OCI-LY3 (cell line): ENCODE measurements around the gene MAP2K6.

Experiments
- H2AFZ ChIP-seq: fragments of 200-600, 300-600 bp; shearing (Covaris generic); 2 replicates; pipeline ENCODE4 v1.6.0; 2014; ENCODE audit warnings: antibody characterized with exemption, low read depth, low read length
- H3K27ac ChIP-seq: fragments of 200-600, 300-600 bp; sonication (generic); 2 replicates; pipeline ENCODE4 v1.5.1; 2014; ENCODE audit warnings: mild to moderate bottlenecking, low read length, moderate library complexity, mixed read lengths
- H3K27me3 ChIP-seq: fragments of 200-600, 300-600 bp; sonication (generic); 2 replicates; pipeline ENCODE4 v1.6.1; 2014; ENCODE audit warnings: low read depth, low read length, mixed read lengths
- H3K36me3 ChIP-seq: fragments of 200-600, 300-600 bp; sonication (generic); replicated peaks from 2 replicates; pipeline ENCODE3; 2014; ENCODE audit warnings: low read depth, low read length, mixed read lengths
- H3K4me1 ChIP-seq: fragments of 300-600, 200-600 bp; sonication (generic); 2 replicates; pipeline ENCODE4 v1.6.1; 2014; ENCODE audit warnings: low read length, mixed read lengths
- H3K4me2 ChIP-seq: fragments of 200-600, 300-600 bp; sonication (generic); 2 replicates; pipeline ENCODE4 v1.6.1; 2014; ENCODE audit warnings: low read length, mixed read lengths
- H3K4me3 ChIP-seq: fragments of 300-600, 200-600 bp; sonication (generic); 2 replicates; pipeline ENCODE4 v1.5.1; 2014; ENCODE audit warnings: antibody characterized with exemption, mild to moderate bottlenecking, low read length, moderate library complexity
- H3K79me2 ChIP-seq: fragments of 300-600, 200-600 bp; shearing (Covaris generic); 2 replicates; pipeline ENCODE4 v1.6.1; 2014; ENCODE audit warnings: mild to moderate bottlenecking, low read length, mixed read lengths
- H3K9ac ChIP-seq: fragments of 300-600, 200-600 bp; shearing (Covaris generic); 2 replicates; pipeline ENCODE4 v1.6.0; 2014; ENCODE audit warnings: mild to moderate bottlenecking, low read length, moderate library complexity
- H3K9me3 ChIP-seq: fragments of 200-600, 300-600 bp; shearing (Covaris generic); 2 replicates; pipeline ENCODE4 v1.6.1; 2014; ENCODE audit warnings: low read length, mixed read lengths; ENCODE audit not compliant: insufficient read depth
- H4K20me1 ChIP-seq: fragments of 200-600, 300-600 bp; sonication (generic); 2 replicates; pipeline ENCODE4 v1.6.1; 2016; ENCODE audit warnings: low read length, mixed read lengths; ENCODE audit not compliant: insufficient read depth
- CTCF ChIP-seq: fragments of 200-600, 300-600 bp; sonication (generic); IDR thresholded peaks from 2 replicates; pipeline ENCODE4 v1.5.1; 2014; ENCODE audit warnings: antibody characterized with exemption, low read length, low read depth
- EZH2phosphoT487 ChIP-seq: fragments of 200-600 bp; shearing (Covaris generic); IDR thresholded peaks from 2 replicates; pipeline ENCODE4 v1.6.1; 2018; ENCODE audit warnings: antibody characterized with exemption, mixed run types, low read depth

The MAP2K6 gene

GRCh38 chr17:69574257-69575197, 160.0 kb downstream of the MAP2K6 start:
- Histone ChIP-seq H3K9me3 (no peaks in the 10 kb centered on the region), H3K27me3 (no peaks in the 10 kb centered on the region), H3K4me2 (peak overlapping the region; percentile 13), H3K4me3 (no peak overlapping the region), H3K27ac (no peak overlapping the region), H3K79me2 (no peaks in the 10 kb centered on the region), H3K4me1 (peaks cover 13% of the 10 kb centered on the region), H3K36me3 (no peaks in the 10 kb centered on the region), H4K20me1 (no peaks in the 10 kb centered on the region), H2AFZ (no peak overlapping the region), H3K9ac (no peak overlapping the region)
- no peak for TF ChIP-seq EZH2phosphoT487
- TF ChIP-seq CTCF, result no peak

- Histone ChIP-seq H3K36me3 (no peaks in the 10 kb centered on the region), H3K27me3 (peaks cover 7% of the 10 kb centered on the region; the same call in 1 of the 2 replicates), H4K20me1 (no peaks in the 10 kb centered on the region), H3K79me2 (no peaks in the 10 kb centered on the region), H3K4me2 (peak overlapping the region; percentile 13), H3K27ac (no peak overlapping the region), H3K4me1 (peaks cover 13% of the 10 kb centered on the region), H2AFZ (no peak overlapping the region), H3K9ac (no peak overlapping the region), H3K9me3 (no peaks in the 10 kb centered on the region), H3K4me3 (no peak overlapping the region)
- TF ChIP-seq EZH2phosphoT487 (no peak), CTCF (no peak)
Observed at GRCh38 chr17:69575346-69575761, 160.9 kb downstream of the MAP2K6 start.

GRCh38 chr17:69577098-69577497, 162.6 kb downstream of the MAP2K6 start:
- no peak overlapping the region for H3K9ac ChIP-seq
- H3K27ac ChIP-seq, result no peak overlapping the region
- H3K79me2 ChIP-seq, result no peaks in the 10 kb centered on the region
- H3K4me2 ChIP-seq, result no peak overlapping the region
- peaks cover 16% of the 10 kb centered on the region for H3K4me1 ChIP-seq
- H3K9me3 ChIP-seq, result no peaks in the 10 kb centered on the region
- peaks cover 11% of the 10 kb centered on the region; the same call in 1 of the 2 replicates for H3K27me3 ChIP-seq
- no peaks in the 10 kb centered on the region for H3K36me3 ChIP-seq
- H2AFZ ChIP-seq, result no peak overlapping the region
- no peaks in the 10 kb centered on the region for H4K20me1 ChIP-seq
- H3K4me3 ChIP-seq, result no peak overlapping the region
- TF ChIP-seq EZH2phosphoT487, result no peak
- no peak for TF ChIP-seq CTCF

GRCh38 chr17:69578385-69578936, 164.0 kb downstream of the MAP2K6 start:
- Histone ChIP-seq H3K4me2 (no peak overlapping the region), H2AFZ (no peak overlapping the region), H3K36me3 (no peaks in the 10 kb centered on the region), H3K4me1 (peaks cover 16% of the 10 kb centered on the region), H3K4me3 (no peak overlapping the region), H4K20me1 (no peaks in the 10 kb centered on the region), H3K79me2 (no peaks in the 10 kb centered on the region), H3K27ac (no peak overlapping the region), H3K9ac (no peak overlapping the region), H3K27me3 (peaks cover 13% of the 10 kb centered on the region; the same call in 1 of the 2 replicates), H3K9me3 (no peaks in the 10 kb centered on the region)
- TF ChIP-seq CTCF (no peak), EZH2phosphoT487 (no peak)
